ENCODE data around the gene QRFP.

Gene QRFP, protein sequence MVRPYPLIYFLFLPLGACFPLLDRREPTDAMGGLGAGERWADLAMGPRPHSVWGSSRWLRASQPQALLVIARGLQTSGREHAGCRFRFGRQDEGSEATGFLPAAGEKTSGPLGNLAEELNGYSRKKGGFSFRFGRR

DNA sequence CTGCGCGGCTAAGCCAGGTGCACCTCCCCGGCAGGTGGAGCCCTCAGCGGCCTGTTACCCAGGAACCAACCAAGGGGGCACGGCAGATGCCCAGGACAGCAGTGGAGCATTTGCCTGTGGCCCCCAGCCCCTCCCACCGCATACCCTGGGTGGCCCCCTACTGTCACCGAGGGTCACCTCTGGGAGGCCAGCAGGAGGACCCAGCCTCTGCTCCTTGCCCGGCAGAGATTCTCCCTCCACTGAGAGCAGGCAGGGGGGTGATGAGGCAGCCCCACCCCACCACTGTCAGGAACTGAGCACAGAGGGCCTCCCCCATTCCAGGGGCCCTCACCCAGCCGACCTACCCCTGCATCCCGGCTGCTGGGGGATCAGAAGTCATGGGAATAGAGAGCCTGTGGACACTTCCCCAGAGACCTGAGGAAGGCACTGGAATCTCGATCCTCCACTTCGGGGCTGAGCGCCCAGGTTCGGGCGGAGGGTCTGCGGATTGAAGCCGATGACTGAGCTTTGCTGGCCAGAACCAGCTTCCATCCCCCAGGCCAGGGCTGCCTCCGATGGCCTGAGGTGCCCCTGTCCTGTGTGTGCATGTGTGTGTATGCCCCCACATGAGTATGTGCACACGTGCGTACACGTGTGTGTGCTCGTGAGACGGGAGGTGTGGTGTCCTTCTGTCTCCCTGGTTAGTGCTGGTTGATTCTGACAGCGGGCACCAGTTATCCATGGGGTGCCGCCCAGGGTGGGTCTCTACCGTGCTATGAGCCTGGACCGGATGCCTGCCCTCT, at the start of gene QRFP:
Gene QRFP, minus strand, starts transcription at position 580 of the 782 bp plus-strand sequence. CDS start 2,974 bp downstream, outside the sequence.
- intact Hi-C loops (cut with DNase I; ENCODE audit: low total_unique reads): no loop called here
- no peaks in the 10 kb centered on the region for H3K9me3 ChIP-seq
- H3K4me1 ChIP-seq: peaks cover 0 to 22% (median 16%) of the 10 kb centered on the region in 4 donors
- H3K27ac ChIP-seq: no peak within 1 kb of the TSS
- TF ChIP-seq, protein P1, sequence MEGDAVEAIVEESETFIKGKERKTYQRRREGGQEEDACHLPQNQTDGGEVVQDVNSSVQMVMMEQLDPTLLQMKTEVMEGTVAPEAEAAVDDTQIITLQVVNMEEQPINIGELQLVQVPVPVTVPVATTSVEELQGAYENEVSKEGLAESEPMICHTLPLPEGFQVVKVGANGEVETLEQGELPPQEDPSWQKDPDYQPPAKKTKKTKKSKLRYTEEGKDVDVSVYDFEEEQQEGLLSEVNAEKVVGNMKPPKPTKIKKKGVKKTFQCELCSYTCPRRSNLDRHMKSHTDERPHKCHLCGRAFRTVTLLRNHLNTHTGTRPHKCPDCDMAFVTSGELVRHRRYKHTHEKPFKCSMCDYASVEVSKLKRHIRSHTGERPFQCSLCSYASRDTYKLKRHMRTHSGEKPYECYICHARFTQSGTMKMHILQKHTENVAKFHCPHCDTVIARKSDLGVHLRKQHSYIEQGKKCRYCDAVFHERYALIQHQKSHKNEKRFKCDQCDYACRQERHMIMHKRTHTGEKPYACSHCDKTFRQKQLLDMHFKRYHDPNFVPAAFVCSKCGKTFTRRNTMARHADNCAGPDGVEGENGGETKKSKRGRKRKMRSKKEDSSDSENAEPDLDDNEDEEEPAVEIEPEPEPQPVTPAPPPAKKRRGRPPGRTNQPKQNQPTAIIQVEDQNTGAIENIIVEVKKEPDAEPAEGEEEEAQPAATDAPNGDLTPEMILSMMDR (IDR thresholded peaks at IDR 0.05): no peak
- H3K36me3 ChIP-seq: peaks cover 15 to 30% (median 29%) of the 10 kb centered on the region in 3 donors
- H3K4me3 ChIP-seq: no peak within 1 kb of the TSS
- peaks cover 0 to 37% of the 10 kb centered on the region in 2 donors for H3K27me3 ChIP-seq
- DNase-seq: no peak

DNA sequence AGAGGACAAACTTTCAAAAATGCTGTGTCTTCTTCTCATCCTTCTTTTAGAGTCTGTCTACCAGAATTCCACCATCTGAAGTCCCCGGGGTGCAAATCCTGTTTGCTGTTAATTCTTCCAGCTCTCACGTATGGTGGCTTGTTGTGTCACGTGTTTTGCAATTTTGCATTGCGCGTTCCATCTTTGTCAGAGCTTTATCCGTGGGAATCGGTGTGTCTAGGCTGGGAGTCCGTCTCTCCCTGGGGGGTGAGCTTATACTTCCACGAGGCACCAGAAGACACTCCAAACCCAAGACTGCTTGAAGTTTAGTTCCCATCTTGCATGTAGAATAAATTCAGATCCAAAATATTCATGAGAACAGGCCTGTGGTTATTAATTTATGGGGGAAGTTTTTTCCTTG, 48.6 kb upstream of the QRFP start:
- Histone ChIP-seq H3K4me1 (peaks cover 0 to 11% (median 5%) of the 10 kb centered on the region in 4 donors), H3K27ac (no peak overlapping the region), H3K9me3 (no peaks in the 10 kb centered on the region), H3K27me3 (peaks cover 0 to 39% of the 10 kb centered on the region in 2 donors), H3K36me3 (no peaks in the 10 kb centered on the region), H3K4me3 (no peak overlapping the region)
- DNase-seq: no peak
- TF ChIP-seq, protein P1 (IDR thresholded peaks at IDR 0.05): no peak
- intact Hi-C loops (cut with DNase I; ENCODE audit: low total_unique reads): loop anchor here (5.0 to 10.0 kb wide), 2 partner anchors 92 to 180 kb away; no protein-coding TSS in a partner anchor

DNA sequence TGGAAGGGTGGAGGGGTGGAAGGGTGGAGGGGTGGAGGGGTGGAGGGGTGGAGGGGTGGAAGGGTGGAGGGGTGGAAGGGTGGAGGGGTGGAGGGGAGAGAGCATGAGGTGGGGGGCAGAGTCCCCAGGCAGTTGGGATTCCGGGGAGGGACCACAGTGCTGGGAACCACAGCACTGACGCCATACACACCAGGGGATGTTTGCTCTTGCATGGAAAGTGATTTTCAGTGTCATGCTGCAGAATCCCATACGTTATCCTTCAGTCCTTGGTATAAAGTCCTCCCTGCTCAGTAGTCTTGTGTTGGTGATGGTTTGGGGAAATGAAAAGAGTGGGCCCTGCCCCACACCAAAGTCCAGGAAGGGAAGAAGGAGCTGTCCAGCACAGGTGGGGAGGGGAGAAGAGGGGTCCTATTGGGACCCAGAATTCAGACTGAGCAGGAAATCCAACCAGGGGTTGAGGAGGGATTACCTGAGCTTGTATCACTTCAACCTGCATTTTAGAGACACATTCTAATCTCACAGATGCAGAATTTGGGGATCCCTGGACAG, 48.0 kb upstream of the QRFP start:
- peaks cover 0 to 16% (median 11%) of the 10 kb centered on the region in 4 donors for H3K4me1 ChIP-seq
- TF ChIP-seq, protein P1 (IDR thresholded peaks at IDR 0.05): no peak
- no peak overlapping the region for H3K27ac ChIP-seq
- peaks cover 2 to 39% of the 10 kb centered on the region in 2 donors for H3K27me3 ChIP-seq
- H3K9me3 ChIP-seq: no peaks in the 10 kb centered on the region
- H3K4me3 ChIP-seq: no peak overlapping the region
- DNase-seq: no peak
- no peaks in the 10 kb centered on the region for H3K36me3 ChIP-seq
- intact Hi-C loops (cut with DNase I; ENCODE audit: low total_unique reads): loop anchor here (5.0 to 10.0 kb wide), 3 partner anchors 77 to 180 kb away; no protein-coding TSS in a partner anchor

DNA sequence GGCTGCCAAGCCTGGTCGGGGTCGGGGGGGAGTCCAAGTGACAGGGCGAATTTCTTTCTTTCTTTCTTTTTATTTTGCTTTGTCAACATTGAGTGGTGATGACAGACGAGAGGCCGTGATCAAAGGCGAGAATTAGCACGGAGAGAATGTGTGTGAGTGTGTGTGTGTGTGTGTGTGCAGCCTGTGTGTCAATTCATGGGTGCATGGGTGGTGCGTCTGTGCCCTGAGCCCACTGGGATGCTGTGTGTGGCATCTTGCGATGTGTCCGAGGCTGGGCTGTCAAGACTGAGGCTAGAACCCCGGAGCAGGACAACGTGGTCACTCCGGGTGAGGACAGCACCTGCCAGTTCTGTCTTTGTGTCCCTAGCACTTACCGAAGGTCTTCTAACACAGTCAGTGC, 47.2 kb upstream of the QRFP start:
- H3K27me3 ChIP-seq: peaks cover 7 to 46% of the 10 kb centered on the region in 2 donors
- no peak for DNase-seq
- intact Hi-C loops (cut with DNase I; ENCODE audit: low total_unique reads): loop anchor here (2.0 to 10.0 kb wide), 3 partner anchors 76 to 237 kb away; no protein-coding TSS in a partner anchor
- H3K27ac ChIP-seq: no peak overlapping the region
- TF ChIP-seq, protein P1 (IDR thresholded peaks at IDR 0.05): no peak
- H3K4me3 ChIP-seq: no peak overlapping the region
- H3K36me3 ChIP-seq: no peaks in the 10 kb centered on the region
- no peaks in the 10 kb centered on the region for H3K9me3 ChIP-seq
- H3K4me1 ChIP-seq: peaks cover 0 to 25% (median 19%) of the 10 kb centered on the region in 4 donors

DNA sequence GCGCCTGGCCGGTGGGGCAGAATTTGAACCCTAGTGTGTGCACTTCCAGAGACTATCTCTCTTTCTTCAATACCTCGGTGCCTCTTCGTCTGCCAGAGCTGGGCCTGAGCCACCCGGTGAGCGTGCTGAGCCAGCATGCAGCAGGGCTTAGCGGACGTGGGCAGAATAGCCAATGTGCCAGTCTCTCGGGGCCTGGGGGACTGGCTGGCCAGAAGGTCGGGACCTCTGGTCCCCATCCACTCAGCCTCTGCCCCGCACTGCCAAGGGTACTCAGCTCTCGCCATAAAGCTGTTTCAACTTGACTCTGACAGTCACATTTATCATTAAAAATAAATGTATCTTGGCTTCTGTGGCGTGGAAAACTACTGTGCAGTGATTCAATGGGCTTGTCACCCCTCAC, 46.6 kb upstream of the QRFP start:
- DNase-seq: no peak
- H3K27ac ChIP-seq: no peak overlapping the region
- H3K9me3 ChIP-seq: no peaks in the 10 kb centered on the region
- no peak overlapping the region for H3K4me3 ChIP-seq
- H3K4me1 ChIP-seq: peaks cover 0 to 30% (median 25%) of the 10 kb centered on the region in 4 donors
- intact Hi-C loops (cut with DNase I; ENCODE audit: low total_unique reads): loop anchor here (2.0 to 10.0 kb wide), 3 partner anchors 76 to 236 kb away; no protein-coding TSS in a partner anchor
- peaks cover 7 to 51% of the 10 kb centered on the region in 2 donors for H3K27me3 ChIP-seq
- TF ChIP-seq, protein P1 (IDR thresholded peaks at IDR 0.05): no peak
- H3K36me3 ChIP-seq: no peaks in the 10 kb centered on the region
